Esophagus squamous epithelium (tissue), 5 donors: ENCODE results near the gene WFDC13. TPM values are rescaled to one million over a fixed set of nuclear protein-coding genes. Genes with fewer than 3 reads are reported as not detected.

ENCODE experiments used
- DNase-seq: peaks from one replicate; lab custom pipeline; 2025; lab: John Stamatoyannopoulos, UW
- H3K27ac ChIP-seq, 4 donors: fragments of 200-600 bp; sonication (generic); one replicate each; pipeline ENCODE4 v1.5.1; 2016 to 2019; ENCODE audit warnings: mild to moderate bottlenecking in 1 of 4
- H3K27me3 ChIP-seq, 4 donors: fragments of 200-600 bp; sonication (generic); 1 replicate in 3 of 4; 2 replicates in 1 of 4; pipeline versions ENCODE4 v1.5.1 to v1.6.0; 2017 to 2021; ENCODE audit warnings: antibody characterized with exemption in 1 of 4
- H3K36me3 ChIP-seq, 3 donors: fragments of 200-600 bp; sonication (generic); one replicate each; pipeline ENCODE4 v1.5.1; 2016 to 2019
- H3K4me1 ChIP-seq, 3 donors: fragments of 200-600 bp; sonication (generic); one replicate each; pipeline ENCODE4 v1.5.1; 2017 to 2019
- H3K4me3 ChIP-seq, 4 donors: fragments of 200-600 bp; sonication (generic); 1 replicate in 3 of 4; 2 replicates in 1 of 4; pipeline ENCODE4 v1.5.1; 2016 to 2019; ENCODE audit warnings: mild to moderate bottlenecking in 2 of 4, moderate library complexity in 1 of 4
- H3K9me3 ChIP-seq, 3 donors: fragments of 200-600 bp; sonication (generic); one replicate each; pipeline ENCODE4 v1.5.1; 2016 to 2019
- POLR2A ChIP-seq, 4 donors: fragments of 450-650 bp; IDR thresholded peaks; one replicate each; pipeline ENCODE4 v1.6.1; 2017; ENCODE audit warnings: antibody characterized with exemption in 4 of 4, mild to moderate bottlenecking in 4 of 4, moderate library complexity in 3 of 4
- WGBS, 2 donors: methylation state at CpG; one replicate each; pipeline ENCODE4 v1.1.5; 2018; 5-methylcytosine and 5-hydroxymethylcytosine counted together
- intact Hi-C: fragments of 100-400 bp; cut with DNase I; formaldehyde crosslinking; loops from one replicate; pipeline ENCODE4 v1.15.0; 2022
- small RNA-seq, 4 donors: library from RNA; depleted of rRNA; stranded (forward); fragments of <200 nt; gene quantifications; one replicate each; pipeline ENCODE3, GENCODE V24; 2016
- total RNA-seq, 4 donors: library from RNA; depleted of rRNA; stranded (reverse); fragments of >200 nt; gene quantifications; one replicate each; pipeline ENCODE4 v1.1.0, GENCODE V29; 2016
- TF ChIP-seq, protein P1 (sequence below), 6 experiments: fragments of 450-650 bp in 4 of 6; fragments of 200-600 bp in 2 of 6; sonication (generic) in 2 of 6; IDR thresholded peaks; one replicate each; pipeline ENCODE4 v1.5.1; 2016 to 2019; ENCODE audit warnings: antibody characterized with exemption in 6 of 6, mild to moderate bottlenecking in 4 of 6, moderate library complexity in 4 of 6
- donor health status: DM: yes; HTN: yes; CAD: no.

WFDC13 gene
- total RNA-seq, 4 donors from 2014 or later = not detected

DNA sequence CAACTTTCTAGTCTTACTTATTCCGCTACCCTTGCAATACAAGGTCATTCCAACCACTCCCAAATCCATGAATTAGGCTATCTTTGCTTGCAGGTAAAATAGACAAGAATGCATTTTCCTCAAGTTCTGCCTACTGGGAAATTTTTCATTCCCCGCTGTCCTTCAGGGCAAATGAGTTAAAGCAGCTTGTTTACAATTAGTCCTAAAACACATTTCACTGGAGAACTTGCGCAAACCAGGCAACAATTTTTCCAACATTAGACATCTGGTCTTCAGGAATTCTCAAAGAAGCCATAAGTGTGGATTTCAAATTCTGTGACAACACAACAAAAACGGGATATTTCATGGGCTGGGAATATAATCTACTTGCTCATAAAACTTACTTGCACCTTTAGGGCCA is 40.8 kb downstream of the WFDC13 start:
- no peak overlapping the region for H3K27ac ChIP-seq

DNA sequence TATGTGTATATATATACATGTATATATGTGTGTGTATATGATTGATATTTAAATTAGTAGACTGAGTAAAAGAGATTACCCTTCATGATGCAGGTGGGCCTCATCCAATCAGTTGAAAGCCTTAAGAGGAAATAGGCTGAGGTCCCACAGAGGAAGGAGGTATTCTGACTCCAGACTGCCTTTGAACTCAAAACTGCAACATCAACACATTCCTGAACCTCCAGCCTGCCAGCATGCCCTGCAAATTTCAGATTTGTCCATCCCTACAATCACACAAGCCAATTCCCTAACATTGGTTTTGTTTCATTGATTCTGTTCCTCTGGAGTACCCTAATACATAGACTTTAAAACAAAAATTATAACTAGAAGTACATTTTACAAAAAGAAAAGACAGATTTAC is 43.2 kb downstream of the WFDC13 start:
- no peaks in the 10 kb centered on the region for H3K36me3 ChIP-seq
- intact Hi-C loops = no loop called here
- no peaks in the 10 kb centered on the region for H3K9me3 ChIP-seq
- no peak overlapping the region for H3K4me3 ChIP-seq
- no peaks in the 10 kb centered on the region for H3K4me1 ChIP-seq
- peaks cover 0 to 37% (median 0%) of the 10 kb centered on the region in 4 donors for H3K27me3 ChIP-seq
- TF ChIP-seq POLR2A (IDR thresholded peaks at IDR 0.05) = no peak
- TF ChIP-seq, protein P1, sequence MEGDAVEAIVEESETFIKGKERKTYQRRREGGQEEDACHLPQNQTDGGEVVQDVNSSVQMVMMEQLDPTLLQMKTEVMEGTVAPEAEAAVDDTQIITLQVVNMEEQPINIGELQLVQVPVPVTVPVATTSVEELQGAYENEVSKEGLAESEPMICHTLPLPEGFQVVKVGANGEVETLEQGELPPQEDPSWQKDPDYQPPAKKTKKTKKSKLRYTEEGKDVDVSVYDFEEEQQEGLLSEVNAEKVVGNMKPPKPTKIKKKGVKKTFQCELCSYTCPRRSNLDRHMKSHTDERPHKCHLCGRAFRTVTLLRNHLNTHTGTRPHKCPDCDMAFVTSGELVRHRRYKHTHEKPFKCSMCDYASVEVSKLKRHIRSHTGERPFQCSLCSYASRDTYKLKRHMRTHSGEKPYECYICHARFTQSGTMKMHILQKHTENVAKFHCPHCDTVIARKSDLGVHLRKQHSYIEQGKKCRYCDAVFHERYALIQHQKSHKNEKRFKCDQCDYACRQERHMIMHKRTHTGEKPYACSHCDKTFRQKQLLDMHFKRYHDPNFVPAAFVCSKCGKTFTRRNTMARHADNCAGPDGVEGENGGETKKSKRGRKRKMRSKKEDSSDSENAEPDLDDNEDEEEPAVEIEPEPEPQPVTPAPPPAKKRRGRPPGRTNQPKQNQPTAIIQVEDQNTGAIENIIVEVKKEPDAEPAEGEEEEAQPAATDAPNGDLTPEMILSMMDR (IDR thresholded peaks at IDR 0.05) = no peak
- DNase-seq = no peak
- H3K27ac ChIP-seq = no peak overlapping the region

More for the DNA sequence above, 40.8 kb downstream of the WFDC13 start:
- TF ChIP-seq, protein P1 (IDR thresholded peaks at IDR 0.05) = no peak
- no peak for TF ChIP-seq POLR2A (IDR thresholded peaks at IDR 0.05)
- H3K4me1 ChIP-seq = no peaks in the 10 kb centered on the region
- no peaks in the 10 kb centered on the region for H3K36me3 ChIP-seq
- WGBS, 2 donors = 82 to 83% methylated on average over 4 of the region's 4 CpGs
- intact Hi-C loops = no loop called here
- no peaks in the 10 kb centered on the region for H3K9me3 ChIP-seq
- peaks cover 0 to 26% (median 0%) of the 10 kb centered on the region in 4 donors for H3K27me3 ChIP-seq
- DNase-seq = no peak
- H3K4me3 ChIP-seq = no peak overlapping the region

DNA sequence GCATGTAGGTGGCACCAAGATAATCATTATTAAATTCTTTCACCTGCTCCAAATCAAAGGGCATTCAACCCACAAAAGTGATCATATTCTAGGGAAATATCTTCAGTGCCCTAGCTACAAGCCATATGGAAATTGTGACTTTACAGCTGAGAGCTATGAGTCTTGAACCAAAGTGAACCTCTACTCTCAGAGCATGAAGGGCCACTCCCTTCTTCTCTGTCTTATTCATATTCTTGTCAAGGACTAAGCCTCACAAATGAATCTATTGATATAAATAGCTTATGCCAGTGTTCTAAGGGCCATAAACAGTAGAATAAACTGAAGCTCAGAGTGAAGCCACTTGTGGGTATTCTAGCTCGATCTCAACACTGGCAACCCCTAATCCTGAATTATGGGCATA is 49.9 kb downstream of the WFDC13 start:
- Histone ChIP-seq H3K27ac (no peak overlapping the region), H3K36me3 (no peaks in the 10 kb centered on the region), H3K4me1 (no peaks in the 10 kb centered on the region), H3K27me3 (peaks cover 0 to 20% (median 0%) of the 10 kb centered on the region in 4 donors), H3K4me3 (no peak overlapping the region), H3K9me3 (no peaks in the 10 kb centered on the region)
- intact Hi-C loops = no loop called here
- DNase-seq = no peak
- 85 to 100% methylated on average over 1 of the region's 1 CpG for WGBS, 2 donors
- TF ChIP-seq, protein P1 (IDR thresholded peaks at IDR 0.05) = no peak
- TF ChIP-seq POLR2A (IDR thresholded peaks at IDR 0.05) = no peak

DNA sequence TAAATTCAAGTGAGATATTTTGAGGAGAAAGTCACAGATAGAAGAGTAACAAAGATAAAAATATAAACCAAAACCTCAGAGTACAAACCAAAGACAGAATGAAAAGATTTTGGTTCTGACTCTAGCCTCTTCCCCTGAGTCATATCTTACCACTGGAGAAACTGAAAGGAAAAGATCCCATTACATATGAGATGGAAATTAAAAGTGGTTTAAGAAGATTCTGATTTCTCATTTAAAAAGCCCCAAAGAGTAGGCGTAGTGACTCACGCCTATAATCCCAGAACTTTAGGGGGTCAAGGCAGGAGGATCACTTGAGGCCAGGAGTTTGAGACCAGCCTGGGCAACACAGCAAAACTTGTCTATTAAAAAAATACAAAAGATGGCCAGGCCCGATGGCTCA is 50.9 kb downstream of the WFDC13 start:
- Histone ChIP-seq H3K36me3 (no peaks in the 10 kb centered on the region), H3K27me3 (peaks cover 0 to 13% (median 0%) of the 10 kb centered on the region in 4 donors), H3K27ac (no peak overlapping the region), H3K4me3 (no peak overlapping the region), H3K4me1 (no peaks in the 10 kb centered on the region), H3K9me3 (no peaks in the 10 kb centered on the region)
- intact Hi-C loops = no loop called here
- WGBS, 2 donors = 66 to 87% methylated on average over 3 of the region's 3 CpGs
- DNase-seq = no peak
- TF ChIP-seq, protein P1 (IDR thresholded peaks at IDR 0.05) = no peak
- TF ChIP-seq POLR2A (IDR thresholded peaks at IDR 0.05) = no peak

DNA sequence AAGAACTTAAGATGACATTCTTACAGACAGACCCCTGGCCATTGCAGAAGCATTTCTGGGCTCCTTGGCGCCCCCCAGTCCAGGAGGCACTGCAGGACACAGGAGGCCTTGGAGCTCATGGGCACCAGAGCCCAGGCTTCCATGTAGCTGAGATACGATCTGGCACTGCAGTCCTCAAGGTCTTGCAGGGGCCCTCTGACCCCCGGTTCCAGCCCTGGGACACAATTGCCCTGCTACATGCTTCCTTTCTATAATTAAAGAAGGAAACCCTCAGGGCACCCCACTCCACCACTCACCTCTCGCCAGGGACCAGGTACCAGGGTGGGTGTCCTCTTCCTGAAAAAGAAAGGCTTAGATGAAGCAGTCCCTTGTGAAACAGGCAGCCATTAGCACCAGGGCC is 56.3 kb downstream of the WFDC13 start:
- Histone ChIP-seq H3K4me3 (no peak overlapping the region), H3K4me1 (no peaks in the 10 kb centered on the region), H3K27ac (no peak overlapping the region), H3K9me3 (no peaks in the 10 kb centered on the region), H3K36me3 (no peaks in the 10 kb centered on the region), H3K27me3 (no peaks in the 10 kb centered on the region)
- WGBS, 2 donors = 96 to 100% methylated on average over 2 to 3 of the region's 4 CpGs
- TF ChIP-seq, protein P1 (IDR thresholded peaks at IDR 0.05) = no peak
- TF ChIP-seq POLR2A (IDR thresholded peaks at IDR 0.05) = no peak
- intact Hi-C loops = no loop called here
- DNase-seq = no peak

Small RNA genes within 50 kb of the gene (small RNA-seq; reads per million reads assigned to genes)
- gene MIR3617 = 0 to 0.07 (median 0) reads per million in 4 donors
- gene SPINT5P = 0 reads per million in 4 donors

Other genes starting within 250 kb of the WFDC13 start
- 10 to 100 TPM in 1 of 4 donors, under 1 TPM in 1, not detected in 2; 0.99 to 37.7 TPM for gene WFDC2, start 232.3 kb upstream of the WFDC13 start, total RNA-seq
- gene SPINT3, start 186.4 kb upstream of the WFDC13 start, total RNA-seq = not detected
- not detected for gene WFDC6, start 162.6 kb upstream of the WFDC13 start, total RNA-seq
- gene EPPIN, start 154.6 kb upstream of the WFDC13 start, total RNA-seq = not detected
- not detected for gene WFDC8, start 122.8 kb upstream of the WFDC13 start, total RNA-seq
- not detected for gene WFDC10A, start 72.3 kb upstream of the WFDC13 start, total RNA-seq
- not detected for gene WFDC9, start 70.8 kb upstream of the WFDC13 start, total RNA-seq
- not detected for gene WFDC11, start 31.8 kb upstream of the WFDC13 start, total RNA-seq
- not detected for gene WFDC10B, start 3.0 kb downstream of the WFDC13 start, total RNA-seq
- not detected for gene SPINT4, start 20.3 kb downstream of the WFDC13 start, total RNA-seq
- gene WFDC3, start 89.8 kb downstream of the WFDC13 start, total RNA-seq = 1 to 10 TPM in 1 of 4 donors, not detected in 3; 1.3 TPM
- 10 to 100 TPM; 13.9 to 23.1 (median 20.3) TPM for gene DNTTIP1, start 89.9 kb downstream of the WFDC13 start, total RNA-seq
- gene UBE2C, start 110.6 kb downstream of the WFDC13 start, total RNA-seq = 10 to 100 TPM; 17.4 to 54.4 (median 31.2) TPM
- gene TNNC2, start 125.3 kb downstream of the WFDC13 start, total RNA-seq = 1 to 10 TPM in 1 of 4 donors, not detected in 3; 1.1 TPM
- 10 to 100 TPM; 21.2 to 43.2 (median 37.4) TPM for gene SNX21, start 131.8 kb downstream of the WFDC13 start, total RNA-seq
- 10 to 100 TPM; 27.7 to 35.0 (median 31.1) TPM for gene ACOT8, start 155.4 kb downstream of the WFDC13 start, total RNA-seq
- 1 to 10 TPM; 1.1 to 3.2 (median 2.5) TPM for gene ZSWIM3, start 155.6 kb downstream of the WFDC13 start, total RNA-seq
- 1 to 10 TPM; 6.6 to 8.8 (median 7.6) TPM for gene ZSWIM1, start 179.2 kb downstream of the WFDC13 start, total RNA-seq
- 1 to 10 TPM in 2 of 4 donors, not detected in 2; 1.1 to 1.3 TPM for gene SPATA25, start 185.6 kb downstream of the WFDC13 start, total RNA-seq
- gene NEURL2, start 189.2 kb downstream of the WFDC13 start, total RNA-seq = 1 to 10 TPM; 4.1 to 6.5 (median 5.5) TPM
- gene CTSA, start 189.3 kb downstream of the WFDC13 start, total RNA-seq = 10 to 100 TPM; 44.5 to 74.8 (median 56.8) TPM
- 100 to 1,000 TPM in 2 of 4 donors, 10 to 100 TPM in 1, 1 to 10 TPM in 1; 5.9 to 248 (median 92.6) TPM for gene PLTP, start 210.1 kb downstream of the WFDC13 start, total RNA-seq
- 10 to 100 TPM; 10.4 to 36.8 (median 16.4) TPM for gene PCIF1, start 232.6 kb downstream of the WFDC13 start, total RNA-seq